ENCODE data around the gene TBX15.

GRCh38 chr1:118998171-118998570 is 10.0 kb upstream of the TBX15 start:
- TF ChIP-seq POLR2A (IDR thresholded peaks at IDR 0.05) (no peak), CTCF (IDR thresholded peaks at IDR 0.05) (no peak)
